LoVo (cell line): ENCODE results near the gene NCOA4.
A peak's percentile ranks its signal among the peaks of the same experiment; 100 is the strongest.
"Not testable (repeated sequence)": the region's sequence is repeated elsewhere in the genome, so short reads cannot be mapped to it uniquely, and the experiment has no call there.

ENCODE experiments used
- DNase-seq: peaks from one replicate; pipeline ENCODE4 v3.0.0-alpha.2; 2016; ENCODE audit warnings: low spot score

The NCOA4 gene

DNA sequence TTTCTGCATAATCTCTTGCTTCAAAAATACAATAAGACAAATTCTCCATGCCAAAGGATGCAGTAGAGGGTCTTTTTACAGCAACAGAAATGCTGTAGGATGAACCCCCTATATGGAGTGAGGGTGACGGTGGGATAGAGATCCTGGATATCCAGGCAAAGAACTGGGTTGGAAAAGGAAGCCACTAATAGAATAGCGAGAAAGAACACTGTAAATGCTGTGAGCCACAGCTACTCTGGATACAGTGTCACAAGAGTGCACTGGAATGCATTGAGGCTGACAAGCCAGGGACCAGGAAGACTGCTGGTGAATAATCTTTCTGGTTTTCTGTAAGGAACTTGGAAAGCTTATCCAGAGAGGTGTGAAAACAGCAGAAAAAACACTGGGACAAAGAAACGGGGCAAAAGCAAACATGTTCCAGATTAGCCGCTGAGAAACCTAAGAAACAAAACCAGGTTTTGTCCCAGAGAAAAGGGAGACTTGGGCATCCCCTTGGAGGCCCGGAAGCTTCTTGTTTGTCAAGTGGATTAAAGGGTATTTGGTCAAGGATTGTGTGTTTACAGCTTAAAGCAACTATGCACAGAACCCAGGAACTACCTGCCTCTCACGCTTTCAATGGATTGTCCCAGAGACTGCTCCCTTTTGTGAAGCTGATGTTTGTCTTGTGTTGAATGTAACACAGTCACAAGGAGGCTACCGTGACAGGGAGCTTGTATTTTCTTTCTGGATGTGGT lies 21.8 kb upstream of the NCOA4 start:
- no peak for DNase-seq

DNA sequence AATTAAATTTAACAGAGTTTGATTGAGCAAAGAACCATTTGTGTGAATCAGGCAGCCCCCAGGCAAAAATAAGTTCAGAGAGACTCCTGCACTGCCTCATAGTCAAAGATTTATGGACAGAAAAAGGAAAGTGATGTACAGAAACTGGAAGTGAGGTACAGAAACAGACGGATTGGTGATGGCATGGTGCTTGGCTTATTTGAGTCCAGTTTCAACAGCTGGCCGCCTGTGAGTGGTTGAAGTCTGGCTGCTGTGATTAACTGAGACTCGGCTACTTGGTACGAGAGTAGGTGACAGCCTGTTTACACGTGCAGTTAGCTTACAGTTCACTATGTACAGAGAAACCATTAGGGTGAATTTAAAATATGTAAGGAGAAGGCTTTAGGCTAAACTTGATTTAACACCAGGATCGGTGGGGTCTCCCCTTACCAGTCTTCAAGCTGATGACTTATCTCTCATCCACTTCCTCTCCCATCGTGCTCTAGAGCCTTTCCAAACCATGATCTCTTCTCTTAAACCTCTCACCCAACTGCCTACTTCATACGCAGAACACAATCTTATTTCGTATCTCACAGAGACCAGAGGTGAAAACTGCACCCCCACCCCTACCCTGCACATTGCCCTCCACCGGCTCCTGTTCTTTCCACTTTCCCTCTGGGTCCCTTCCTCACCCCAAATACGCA lies 20.7 kb upstream of the NCOA4 start:
- no peak for DNase-seq

DNA sequence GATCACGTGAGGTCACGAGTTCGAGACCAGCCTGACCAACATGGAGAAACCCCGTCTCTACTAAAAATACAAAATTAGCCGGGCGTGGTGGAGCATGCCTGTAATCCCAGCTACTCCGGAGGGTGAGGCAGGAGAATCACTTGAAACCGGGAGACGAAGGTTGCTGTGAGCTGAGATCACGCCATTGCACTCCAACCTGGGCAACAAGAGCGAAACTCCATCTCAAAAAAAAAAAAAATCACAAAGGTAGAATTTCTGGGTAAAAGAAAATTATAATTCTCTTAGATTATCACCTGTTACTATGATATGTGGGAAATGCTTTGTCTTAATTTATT lies 19.0 kb upstream of the NCOA4 start:
- not testable (repeated sequence) for DNase-seq

- DNase-seq = no peak
Observed at GRCh38 chr10:46048152-46048551, 17.7 kb upstream of the NCOA4 start.

- DNase-seq = no peak
Observed at GRCh38 chr10:46046261-46046660, 15.8 kb upstream of the NCOA4 start, which contains the start of gene MSMB. Gene MSMB (minus strand): TSS chr10:46046269. CDS start chr10:46046237, 32 bp downstream.

GRCh38 chr10:46042527-46042926 lies 12.1 kb upstream of the NCOA4 start:
- DNase-seq = no peak

GRCh38 chr10:46040004-46040403 lies 9.6 kb upstream of the NCOA4 start:
- DNase-seq = no peak

DNA sequence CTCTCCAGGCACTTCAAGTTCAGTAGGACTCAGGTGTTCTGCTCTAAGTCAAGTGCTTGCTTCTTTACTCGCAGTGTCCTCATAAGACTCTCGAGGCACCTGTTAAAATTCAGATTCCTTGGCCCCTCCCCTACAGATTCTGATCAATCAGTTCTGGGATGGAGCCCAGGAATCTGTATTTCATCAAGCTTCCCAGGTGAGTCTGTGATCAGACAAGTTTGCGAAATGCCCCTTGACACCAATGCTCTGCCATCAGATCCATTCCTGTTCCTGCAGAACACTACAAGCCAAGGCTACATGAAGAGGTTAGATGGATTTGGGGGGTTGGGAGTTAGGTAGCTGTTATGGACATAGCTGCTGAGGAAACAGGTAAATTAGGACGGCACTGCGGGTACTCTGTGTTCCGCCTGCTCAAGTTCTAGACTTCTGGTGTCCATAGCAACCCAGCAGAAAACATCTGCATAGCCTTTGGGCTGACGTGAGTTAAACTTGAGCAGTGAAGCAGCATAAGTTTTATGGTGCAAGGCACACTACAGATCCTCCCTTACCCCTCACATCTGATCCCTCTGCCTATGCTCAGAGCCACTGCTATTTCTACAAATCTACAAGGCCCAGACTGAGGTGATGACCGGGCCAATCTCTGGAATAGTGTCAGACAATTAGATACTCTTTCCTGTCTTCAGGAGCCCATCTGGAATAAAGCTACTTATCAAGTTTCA lies 6.8 kb upstream of the NCOA4 start:
- DNase-seq = no peak

DNA sequence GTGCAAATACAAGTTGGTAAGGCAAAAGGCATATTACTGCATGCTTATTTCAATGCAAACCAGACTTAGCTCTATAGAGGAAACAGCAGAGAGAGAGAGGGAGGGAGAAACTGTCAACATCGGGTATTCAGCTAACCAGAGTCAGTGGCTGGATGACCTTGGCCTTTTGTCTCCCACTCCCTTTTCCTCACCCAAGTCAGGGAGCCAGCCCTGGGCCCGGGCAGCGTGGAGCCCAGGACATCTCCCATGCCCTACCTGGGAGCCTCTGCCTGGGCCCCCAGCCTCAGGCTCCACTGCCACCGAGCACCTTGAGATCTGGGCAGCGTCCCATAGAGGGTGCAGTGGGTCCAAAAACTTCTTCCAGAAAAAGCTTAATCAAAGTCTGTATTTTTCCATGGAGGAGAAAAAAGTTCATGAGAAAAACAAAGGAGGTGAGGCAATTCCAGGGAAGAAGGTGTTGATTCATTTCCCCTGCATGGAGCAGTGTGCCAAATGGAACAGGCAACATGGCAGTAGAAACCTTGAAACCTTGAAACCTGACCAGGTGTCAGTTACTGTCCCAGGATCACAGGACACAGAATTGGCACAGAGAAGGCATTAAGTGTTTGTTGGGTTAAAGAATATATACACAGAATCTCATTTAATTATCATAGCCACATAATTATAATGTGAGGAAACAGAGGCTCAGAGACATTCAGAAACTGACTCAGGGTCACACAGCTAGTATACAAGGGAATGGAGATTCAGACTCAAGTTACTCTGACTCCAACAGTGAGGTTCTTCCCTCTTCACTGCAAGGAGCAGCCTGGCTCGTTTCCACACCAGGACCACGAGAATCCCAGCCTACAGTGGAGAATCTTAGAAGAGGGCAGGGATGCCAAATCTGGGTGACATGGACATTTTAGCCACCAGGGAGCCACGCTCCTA lies 5.8 kb upstream of the NCOA4 start:
- no peak for DNase-seq

DNA sequence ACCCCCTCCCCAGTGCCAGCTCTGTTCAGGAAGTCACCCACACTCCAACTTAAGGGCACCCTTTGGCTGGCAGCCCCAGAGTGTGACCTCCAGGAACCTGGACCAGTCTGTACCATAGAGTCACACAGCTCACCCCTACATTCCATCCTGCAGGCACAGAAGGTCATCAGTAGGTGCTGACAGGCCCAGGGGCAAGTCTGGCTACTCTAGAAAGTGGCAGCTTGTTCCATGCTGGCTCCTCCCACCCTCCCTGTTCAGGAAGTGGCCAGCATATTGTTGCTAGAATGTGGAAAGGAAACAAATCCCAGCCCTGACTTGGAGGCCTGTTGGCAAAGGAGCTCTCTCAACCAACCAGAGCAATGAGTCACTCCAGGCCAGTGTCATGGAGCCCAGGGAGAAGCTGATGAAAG lies 3.2 kb upstream of the NCOA4 start:
- DNase-seq = peak; percentile 21

DNA sequence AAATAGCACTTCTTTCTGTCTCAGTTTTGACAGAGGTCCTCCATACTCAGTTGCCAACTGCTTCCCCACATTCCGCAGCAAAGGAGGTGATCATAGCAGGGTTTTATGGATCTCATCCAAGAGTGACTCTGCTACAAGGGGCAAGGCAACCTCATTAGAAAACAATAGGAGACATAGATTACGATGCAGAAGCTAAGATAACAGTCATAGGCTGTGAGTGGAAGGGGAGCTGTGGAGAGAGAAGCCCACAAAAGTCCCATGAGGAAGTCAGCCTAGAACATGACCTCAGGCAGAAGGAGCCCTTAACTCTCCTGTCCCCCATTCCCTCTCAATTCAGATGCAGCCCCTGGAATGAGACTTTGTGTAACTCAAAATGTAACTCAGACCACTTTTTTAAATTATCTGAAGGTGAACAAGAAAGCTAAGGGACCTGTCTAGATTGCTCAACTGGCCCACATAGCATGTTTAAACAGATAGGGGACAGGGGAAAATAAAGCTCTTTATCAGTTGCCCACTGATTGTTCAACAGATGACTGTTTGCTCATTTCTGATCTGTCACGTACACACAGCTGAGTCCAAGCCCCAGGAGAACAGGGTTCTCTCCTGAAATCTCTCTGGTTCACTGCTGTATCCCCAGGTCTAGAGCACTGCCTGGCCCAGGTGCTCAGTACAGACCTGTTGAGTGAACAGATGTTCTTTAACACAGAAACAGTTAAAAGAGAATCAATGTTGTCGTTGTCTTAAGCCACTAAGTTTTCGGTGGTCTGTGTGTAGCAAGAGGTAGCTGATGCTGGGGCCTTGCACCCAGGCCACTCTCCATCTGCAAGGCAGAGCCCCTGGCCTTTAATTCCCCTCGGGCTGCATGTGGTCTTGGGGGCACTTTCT lies 1.5 kb upstream of the NCOA4 start:
- no peak for DNase-seq

DNA sequence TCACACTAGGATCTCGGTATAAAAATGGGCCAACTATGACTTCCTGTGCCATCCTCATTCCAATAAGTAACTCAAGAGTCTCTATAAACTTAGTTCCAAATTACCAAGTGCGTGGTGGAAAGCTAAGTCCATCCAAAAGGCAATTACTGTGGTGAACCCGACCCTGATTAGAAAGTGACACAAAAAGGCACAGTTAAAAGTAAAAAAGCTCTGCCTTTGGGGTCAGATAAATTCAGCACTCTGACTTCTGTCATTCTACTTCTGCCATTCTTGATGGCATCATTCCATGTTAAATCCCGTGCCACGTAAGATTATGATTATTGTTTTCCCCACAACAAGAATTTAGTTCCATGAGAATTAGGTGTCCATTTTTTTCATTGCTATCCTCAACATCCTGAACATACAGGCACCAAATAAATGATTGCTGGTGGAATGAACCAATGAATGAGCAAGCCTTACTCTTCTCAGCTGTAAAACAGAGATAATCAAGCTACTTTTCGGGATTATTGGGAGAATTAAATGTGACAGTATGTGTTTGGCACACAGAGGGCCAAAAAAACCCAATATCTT lies 877 bp downstream of the NCOA4 start:
- DNase-seq = no peak

- peak; percentile 87 for DNase-seq
Observed at GRCh38 chr10:46028584-46029460, 1.6 kb downstream of the NCOA4 start.

DNA sequence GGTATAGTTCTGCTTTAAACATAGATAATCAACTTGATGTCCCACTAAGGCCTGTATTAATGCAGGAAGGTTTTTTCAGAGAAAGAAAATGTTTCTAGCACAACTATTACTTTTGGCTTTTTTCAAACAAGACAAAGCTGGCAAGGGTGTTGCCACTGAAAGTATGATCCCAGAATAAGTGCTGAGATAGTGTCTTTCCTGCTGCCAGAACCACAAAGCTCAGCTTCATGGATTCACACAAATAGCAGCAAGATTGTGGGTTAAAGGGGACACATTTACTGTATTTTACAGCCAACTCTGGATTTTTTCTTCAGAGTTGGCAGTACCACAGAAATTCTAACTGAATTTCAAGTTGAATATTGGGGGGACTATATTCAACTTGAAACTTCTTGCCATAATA lies 4.3 kb downstream of the NCOA4 start:
- no peak for DNase-seq

DNA sequence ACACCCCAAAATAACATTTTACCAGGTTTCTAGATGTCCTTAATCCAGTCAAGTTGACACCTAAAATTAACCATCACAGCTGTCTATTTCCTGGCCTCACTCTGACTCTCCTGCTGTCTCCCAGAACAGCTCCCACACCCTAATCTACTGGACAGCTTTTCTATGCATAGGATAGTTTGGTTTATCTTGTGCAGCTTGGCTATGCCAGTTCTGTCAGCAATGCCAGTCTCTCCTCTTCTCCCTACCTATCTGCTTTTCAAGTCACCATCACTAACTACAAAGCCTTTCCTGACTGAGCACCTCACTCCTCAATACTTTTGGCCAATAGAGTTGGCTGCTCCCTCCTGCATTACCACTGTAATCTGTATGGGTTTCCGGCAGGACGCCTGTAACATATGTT lies 5.0 kb downstream of the NCOA4 start:
- DNase-seq = no peak

- DNase-seq = no peak
Observed at GRCh38 chr10:46024948-46025347, 5.5 kb downstream of the NCOA4 start.

DNA sequence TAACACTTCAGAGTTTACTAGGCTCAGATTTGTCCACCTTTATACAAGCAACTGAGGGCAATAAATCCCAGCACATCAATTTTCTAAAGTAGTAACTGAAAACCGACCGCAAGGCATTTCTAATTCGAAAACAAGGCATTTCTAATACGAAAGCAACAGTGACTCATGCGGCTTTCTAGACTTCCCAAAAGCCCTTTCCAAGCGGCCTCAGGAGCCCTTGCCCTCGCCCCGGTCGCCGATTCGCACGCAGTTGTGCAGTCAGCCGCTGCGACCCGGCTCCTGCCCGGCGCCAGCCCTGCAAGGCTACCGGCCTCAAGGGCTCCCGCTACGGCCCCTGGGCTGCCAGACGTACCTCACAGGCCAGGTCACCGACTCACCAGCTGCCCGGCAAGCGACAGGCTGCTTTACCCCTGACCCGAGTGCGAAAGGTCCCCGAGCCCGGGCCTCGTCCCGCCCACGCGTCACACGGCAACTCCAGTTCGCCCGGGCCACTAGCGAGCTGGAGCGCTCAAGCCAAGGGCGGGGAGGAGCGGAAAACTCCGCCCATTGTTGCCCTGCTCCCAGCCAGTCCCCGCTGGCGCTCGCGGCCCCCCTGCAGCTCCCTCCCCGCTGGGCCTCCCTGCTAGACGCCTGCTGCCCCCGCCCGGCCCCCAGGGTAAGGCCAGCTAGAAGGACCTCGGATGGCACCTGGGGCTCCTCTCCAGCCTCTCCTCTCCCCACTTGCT lies 7.3 kb downstream of the NCOA4 start:
- DNase-seq = peak; percentile 91

GRCh38 chr10:46020344-46020657 lies 10.1 kb downstream of the NCOA4 start:
- DNase-seq = no peak
